EH (cell line): ENCODE data around the gene CCDC102A.
A peak's percentile ranks its signal among the peaks of the same experiment; 100 is the strongest.
"Not testable (repeated sequence)": the region's sequence is repeated elsewhere in the genome, so short reads cannot be mapped to it uniquely, and the experiment has no call there.

Experiments
- DNase-seq: peaks from one replicate; pipeline ENCODE4 v3.0.0-alpha.2; 2015; ENCODE audit warnings: low read depth

Gene CCDC102A

GRCh38 chr16:57565461-57565860 lies 29.1 kb upstream of the CCDC102A start:
- DNase-seq = no peak

GRCh38 chr16:57564571-57565270 lies 28.4 kb upstream of the CCDC102A start:
- DNase-seq = peak; percentile 40

- DNase-seq = no peak
Measured at GRCh38 chr16:57563761-57564160, 27.4 kb upstream of the CCDC102A start.

- DNase-seq = no peak
Measured at GRCh38 chr16:57563487-57563750, 27.0 kb upstream of the CCDC102A start.

GRCh38 chr16:57562669-57563486 lies 26.5 kb upstream of the CCDC102A start:
- DNase-seq = no peak

- DNase-seq = no peak
Measured at GRCh38 chr16:57562066-57562465, 25.7 kb upstream of the CCDC102A start.

- DNase-seq = no peak
Measured at GRCh38 chr16:57559072-57559790, 22.9 kb upstream of the CCDC102A start.

GRCh38 chr16:57556941-57557541 lies 20.7 kb upstream of the CCDC102A start:
- no peak for DNase-seq

GRCh38 chr16:57555831-57556230 lies 19.5 kb upstream of the CCDC102A start:
- DNase-seq = no peak

GRCh38 chr16:57551057-57551456 lies 14.7 kb upstream of the CCDC102A start:
- no peak for DNase-seq

GRCh38 chr16:57549730-57550129 lies 13.4 kb upstream of the CCDC102A start:
- DNase-seq = no peak

GRCh38 chr16:57548408-57548807 lies 12.0 kb upstream of the CCDC102A start:
- DNase-seq = no peak

GRCh38 chr16:57547524-57547923 lies 11.2 kb upstream of the CCDC102A start:
- DNase-seq = not testable (repeated sequence)

- DNase-seq = no peak
Measured at GRCh38 chr16:57544124-57544653, 7.8 kb upstream of the CCDC102A start.

GRCh38 chr16:57541754-57542435 lies 5.5 kb upstream of the CCDC102A start:
- no peak for DNase-seq

GRCh38 chr16:57540906-57541753 lies 4.8 kb upstream of the CCDC102A start:
- no peak for DNase-seq

- no peak for DNase-seq
Measured at GRCh38 chr16:57540387-57540786, 4.0 kb upstream of the CCDC102A start.

GRCh38 chr16:57539072-57539796 lies 2.9 kb upstream of the CCDC102A start:
- DNase-seq = no peak

- no peak for DNase-seq
Measured at GRCh38 chr16:57538235-57538721, 1.9 kb upstream of the CCDC102A start.
